B cell (primary cell): Measurements from ENCODE around the gene VTI1A. TPM values are rescaled to one million over a fixed set of nuclear protein-coding genes. Genes with fewer than 3 reads are reported as not detected.

Source experiments
- ATAC-seq: fragments of 200-7000 bp; cut with Tn5 transposase; one replicate; pipeline ENCODE4 v1.10.0; 2021; ENCODE audit warnings: low read depth, mild to moderate bottlenecking, moderate number of reproducible peaks, moderate library complexity
- CTCF ChIA-PET: fragments of 350-600 bp; sonication (Branson Sonifier 250); formaldehyde crosslinking; loops from one replicate; lab custom pipeline; 2021; ENCODE audit warnings: antibody characterized with exemption, inconsistent platforms; lab: Charles Lee
- POLR2A ChIA-PET: fragments of 350-600 bp; sonication (Branson Sonifier 250); formaldehyde crosslinking; loops from one replicate; lab custom pipeline; 2021; ENCODE audit warnings: antibody characterized with exemption; lab: Charles Lee
- DNase-seq: peaks from one replicate; pipeline ENCODE4 v3.0.0; 2013
- H2AFZ ChIP-seq: 2 replicates; pipeline ENCODE4 v1.6.1; 2012; ENCODE audit warnings: mild to moderate bottlenecking, low read depth, low read length; ENCODE audit not compliant: insufficient read depth, poor library complexity, severe bottlenecking
- H3K27ac ChIP-seq, 2 donors: 1 replicate in 1 of 2; 2 replicates in 1 of 2; pipeline ENCODE4 v1.5.1; 2012 to 2013; ENCODE audit warnings: low read length in 2 of 2, mild to moderate bottlenecking in 2 of 2, moderate library complexity in 1 of 2
- H3K27me3 ChIP-seq, 4 experiments: fragments of 200-600 bp in 1 of 4; sonication (generic) in 1 of 4; replicated peaks in 1 of 4; 1 replicate in 2 of 4; 2 replicates in 2 of 4; pipeline versions ENCODE4 v1.6.1 to v1.7.0; 2013 to 2016; ENCODE audit warnings: low read length in 3 of 4, mild to moderate bottlenecking in 2 of 4, mixed read lengths in 1 of 4, moderate library complexity in 1 of 4; ENCODE audit not compliant: insufficient read depth in 4 of 4, control insufficient read depth in 3 of 4; ENCODE audit errors: control extremely low read depth in 1 of 4
- H3K36me3 ChIP-seq, 2 experiments: replicated peaks in 1 of 2; 1 replicate in 1 of 2; 2 replicates in 1 of 2; pipeline versions ENCODE4 v1.6.1 to v1.7.1; 2013; ENCODE audit warnings: low read length in 1 of 2; ENCODE audit not compliant: insufficient read depth in 2 of 2, control insufficient read depth in 1 of 2; ENCODE audit errors: control extremely low read depth in 1 of 2, extremely low read depth in 1 of 2
- H3K4me1 ChIP-seq, 2 donors: fragments of 200-600 bp in 1 of 2; sonication (generic) in 1 of 2; 1 replicate in 1 of 2; 2 replicates in 1 of 2; pipeline versions ENCODE4 v1.5.1 to v1.6.1; 2013 to 2017; ENCODE audit warnings: low read length in 2 of 2; ENCODE audit not compliant: control insufficient read depth in 2 of 2, insufficient read depth in 2 of 2
- H3K4me2 ChIP-seq: replicated peaks from 2 replicates; pipeline ENCODE3; 2012; ENCODE audit warnings: mild to moderate bottlenecking, low read depth, low read length; ENCODE audit not compliant: poor library complexity, severe bottlenecking
- H3K4me3 ChIP-seq, 5 experiments: fragments of 200-600 bp in 1 of 5; sonication (generic) in 1 of 5; 1 replicate in 3 of 5; 2 replicates in 2 of 5; pipeline versions ENCODE4 v1.5.1 to v1.7.0; 2011 to 2016; ENCODE audit warnings: low read length in 4 of 5, mild to moderate bottlenecking in 4 of 5, low read depth in 2 of 5, control low read depth in 1 of 5, moderate library complexity in 1 of 5; ENCODE audit not compliant: insufficient read depth in 1 of 5; ENCODE audit errors: control extremely low read depth in 1 of 5, extremely low read depth in 1 of 5
- H3K79me2 ChIP-seq: fragments of 200-600 bp; sonication (generic); one replicate; pipeline ENCODE4 v1.6.0; 2016; ENCODE audit warnings: low read length; ENCODE audit not compliant: control insufficient read depth, insufficient read depth
- H3K9ac ChIP-seq: fragments of 200-600 bp; sonication (generic); 2 replicates; pipeline ENCODE4 v1.6.1; 2017; ENCODE audit warnings: mild to moderate bottlenecking, low read length, moderate library complexity
- H3K9me3 ChIP-seq, 3 donors: one replicate each; pipeline versions ENCODE4 v1.6.1 to v1.7.1; 2013; ENCODE audit warnings: low read length in 2 of 3; ENCODE audit not compliant: control insufficient read depth in 2 of 3, insufficient read depth in 1 of 3; ENCODE audit errors: control extremely low read depth in 1 of 3
- H4K20me1 ChIP-seq: 2 replicates; pipeline ENCODE4 v1.6.0; 2012; ENCODE audit warnings: mild to moderate bottlenecking, low read length; ENCODE audit not compliant: insufficient read depth, control insufficient read depth, poor library complexity, severe bottlenecking
- H3K27ac Mint-ChIP-seq: one replicate; pipeline ENCODE4 v1.8.0; 2021; ENCODE audit warnings: mixed read lengths
- H3K27me3 Mint-ChIP-seq: one replicate; pipeline ENCODE4 v1.8.0; 2021; ENCODE audit warnings: mixed read lengths
- H3K4me1 Mint-ChIP-seq: one replicate; pipeline ENCODE4 v1.8.0; 2021; ENCODE audit warnings: mixed read lengths
- H3K4me3 Mint-ChIP-seq: one replicate; pipeline ENCODE4 v1.8.0; 2021; ENCODE audit warnings: mixed read lengths
- H3K9me3 Mint-ChIP-seq: one replicate; pipeline ENCODE4 v1.8.0; 2022; ENCODE audit warnings: mixed read lengths; ENCODE audit not compliant: insufficient read depth
- CTCF ChIP-seq: fragments of 200-600 bp; IDR thresholded peaks from one replicate; pipeline ENCODE4 v1.8.0; 2022; ENCODE audit warnings: antibody characterized with exemption, mild to moderate bottlenecking
- EZH2 ChIP-seq: IDR thresholded peaks from 2 replicates; pipeline ENCODE4 v1.6.1; 2012; ENCODE audit warnings: borderline replicate concordance, low read depth, mild to moderate bottlenecking, moderate library complexity, low read length; ENCODE audit not compliant: insufficient read depth, poor library complexity, severe bottlenecking
- WGBS: methylation state at CpG from one replicate; pipeline ENCODE4 v1.1.5; 2013; ENCODE audit warnings: missing lambda C conversion rate; ENCODE audit not compliant: insufficient coverage; 5-methylcytosine and 5-hydroxymethylcytosine counted together
- intact Hi-C: fragments of 100-400 bp; cut with micrococcal nuclease; formaldehyde crosslinking; loops from one replicate; pipeline ENCODE4 v1.10.0; 2022
- polyA plus RNA-seq: library from polyadenylated mRNA; depleted of rRNA; stranded (reverse); fragments of >200 nt; gene quantifications from 2 replicates; pipeline ENCODE4 v1.2.3, GENCODE V29; 2012
- total RNA-seq, 2 donors: library from RNA; stranded (reverse); fragments of 120-200 nt in 1 of 2; gene quantifications; 1 replicate in 1 of 2; 2 replicates in 1 of 2; pipeline versions ENCODE4 v1.2.3 to v1.2.4, GENCODE V29; 2013 to 2022

VTI1A gene
- total and polyA plus RNA-seq, 2 donors (not counting 1 experiment from before 2014, with no cell fraction given) = 20.0 to 84.1 TPM

- Mint-ChIP-seq H3K4me1 (peaks cover 4% of the 10 kb centered on the region), H3K27ac (no peak overlapping the region), H3K4me3 (no peak overlapping the region), H3K27me3 (no peaks in the 10 kb centered on the region), H3K9me3 (peaks cover 6% of the 10 kb centered on the region)
- H2AFZ ChIP-seq = no peak overlapping the region
- no peak overlapping the region for H3K4me2 ChIP-seq
- TF ChIP-seq CTCF (no peak), EZH2 (no peak)
- peaks cover 6 to 90% of the 10 kb centered on the region in 2 experiments for H3K36me3 ChIP-seq
- no peak overlapping the region for H3K4me3 ChIP-seq
- no CpG with 5 or more reads among the region's 1 CpG for whole genome bisulfite sequencing
- ATAC-seq (no peak), DNase-seq (no peak)
- POLR2A ChIA-PET = no interaction called here
- CTCF ChIA-PET = interaction anchor here (1.2 kb wide), 1 partner anchor 64 kb away, joined by 4 read pairs; no protein-coding TSS in a partner anchor
- H3K9me3 ChIP-seq = no peaks in the 10 kb centered on the region
- intact Hi-C loops = no loop called here
- no peaks in the 10 kb centered on the region for H4K20me1 ChIP-seq
- no peaks in the 10 kb centered on the region for H3K79me2 ChIP-seq
- H3K27me3 ChIP-seq = no peaks in the 10 kb centered on the region
- H3K27ac ChIP-seq = no peak overlapping the region
- no peaks in the 10 kb centered on the region for H3K4me1 ChIP-seq
- H3K9ac ChIP-seq = no peak overlapping the region
Measured at GRCh38 chr10:112407696-112408095, 39.3 kb upstream of the VTI1A start.

GRCh38 chr10:112409299-112409698 lies 37.7 kb upstream of the VTI1A start:
- DNase-seq = no peak

More at GRCh38 chr10:112409299-112409698, 37.7 kb upstream of the VTI1A start:
- no peaks in the 10 kb centered on the region for H3K9me3 ChIP-seq
- no peaks in the 10 kb centered on the region for H3K27me3 Mint-ChIP-seq
- peaks cover 5 to 85% of the 10 kb centered on the region in 2 experiments for H3K36me3 ChIP-seq
- H3K4me2 ChIP-seq = no peak overlapping the region
- no peaks in the 10 kb centered on the region for H3K27me3 ChIP-seq
- no peak overlapping the region for H3K27ac ChIP-seq
- H3K27ac Mint-ChIP-seq = no peak overlapping the region
- TF ChIP-seq CTCF = no peak
- intact Hi-C loops = no loop called here
- peaks cover 4% of the 10 kb centered on the region for H3K4me1 Mint-ChIP-seq
- ChIA-PET POLR2A (no interaction called here), CTCF (interaction anchor here (1.3 kb wide), 1 partner anchor 8 kb away, joined by 3 read pairs; no protein-coding TSS in a partner anchor)
- H2AFZ ChIP-seq = no peak overlapping the region
- no peak for ATAC-seq
- H3K79me2 ChIP-seq = no peaks in the 10 kb centered on the region
- no peaks in the 10 kb centered on the region for H3K4me1 ChIP-seq
- H3K4me3 ChIP-seq = no peak overlapping the region
- no peak overlapping the region for H3K4me3 Mint-ChIP-seq
- WGBS = 100% methylated on average over 1 of the region's 2 CpGs
- no peaks in the 10 kb centered on the region for H4K20me1 ChIP-seq
- peaks cover 6% of the 10 kb centered on the region for H3K9me3 Mint-ChIP-seq
- H3K9ac ChIP-seq = no peak overlapping the region
